K562 (cell line): ENCODE data around the gene BDH1. TPM values are rescaled to one million over a fixed set of nuclear protein-coding genes. Genes with fewer than 3 reads are reported as not detected.

Experiments used
- ATAC-seq: fragments of 200-7000 bp; cut with Tn5 transposase; 3 replicates; pipeline ENCODE4 v1.9.1; 2020; ENCODE audit warnings: moderate library complexity
- BruUV-seq: library from RNA; stranded (reverse); fragments of 400-500 nt; replicated peaks from 2 replicates; lab custom pipeline; 2021; lab: Mats Ljungman, UMichigan
- CTCF ChIA-PET: fragments of 300-600 bp; formaldehyde crosslinking; extraction: SDS; loops from one replicate; lab custom pipeline; 2021; ENCODE audit warnings: low intra/inter-chr PET ratio; lab: Yijun Ruan, JAX
- POLR2A ChIA-PET: fragments of 300-600, 350-650 bp; sonication (Branson Sonifier 250); formaldehyde crosslinking; extraction: SDS; loops from one replicate; lab custom pipeline; 2021; ENCODE audit warnings: antibody characterized with exemption, inconsistent platforms; lab: Yijun Ruan, JAX
- DNase-seq, 4 experiments: peaks; one replicate each; pipeline versions ENCODE4 v3.0.0 to v3.0.0-alpha.2; 2011 to 2018; ENCODE audit warnings: low spot score in 3 of 4, mixed read lengths in 3 of 4; ENCODE audit errors: extremely low read depth in 1 of 4
- FAIRE-seq: peaks from 2 replicates; lab custom pipeline; 2011; peaks lifted over from hg19 to GRCh38; lab: Jason Lieb, UNC
- H2AFZ ChIP-seq: 2 replicates; pipeline ENCODE4 v1.6.0; 2011; ENCODE audit warnings: low read depth, low read length, control low read depth, inconsistent platforms
- H3K27ac ChIP-seq: fragments of 200-600 bp; 3 replicates; pipeline ENCODE4 v1.8.0; 2011; ENCODE audit warnings: low read depth, mild to moderate bottlenecking, control low read depth, inconsistent platforms, low read length, moderate library complexity, mixed read lengths; ENCODE audit errors: extremely low read depth
- H3K27me3 ChIP-seq, 2 experiments: fragments of 300-600 bp in 1 of 2; 2 replicates in 1 of 2; 3 replicates in 1 of 2; pipeline versions ENCODE4 v1.6.0 to v1.8.0; 2011; ENCODE audit warnings: inconsistent platforms in 2 of 2, low read length in 2 of 2, mild to moderate bottlenecking in 1 of 2, mixed read lengths in 1 of 2, moderate library complexity in 1 of 2; ENCODE audit not compliant: control insufficient read depth in 2 of 2, insufficient read depth in 2 of 2
- H3K36me3 ChIP-seq: fragments of 300-600 bp; 3 replicates; pipeline ENCODE4 v1.8.0; 2011; ENCODE audit warnings: mild to moderate bottlenecking, low read length, inconsistent platforms; ENCODE audit not compliant: control insufficient read depth, insufficient read depth
- H3K4me1 ChIP-seq, 2 experiments: fragments of 200-600 bp in 1 of 2; replicated peaks in 1 of 2; 2 replicates in 1 of 2; 3 replicates in 1 of 2; pipeline versions ENCODE4 v1.5.1 to v1.8.0; 2011; ENCODE audit warnings: inconsistent platforms in 2 of 2, low read length in 2 of 2, mild to moderate bottlenecking in 1 of 2, mixed read lengths in 1 of 2, moderate library complexity in 1 of 2; ENCODE audit not compliant: control insufficient read depth in 2 of 2, insufficient read depth in 2 of 2
- H3K4me2 ChIP-seq: 2 replicates; pipeline ENCODE4 v1.6.1; 2011; ENCODE audit warnings: low read length, control low read depth, inconsistent platforms, mixed read lengths; ENCODE audit not compliant: insufficient read depth
- H3K4me3 ChIP-seq: fragments of 200-600 bp; sonication (generic), shearing (Covaris generic); 2 replicates; pipeline ENCODE4 v1.5.1; 2016; ENCODE audit warnings: control low read depth, inconsistent platforms
- H3K79me2 ChIP-seq: fragments of 200-600 bp; 3 replicates; pipeline ENCODE4 v1.8.0; 2011; ENCODE audit warnings: low read length, inconsistent platforms; ENCODE audit not compliant: control insufficient read depth, insufficient read depth
- H3K9ac ChIP-seq, 2 experiments: 2 replicates each; pipeline versions ENCODE4 v1.6.0 to v1.6.1; 2011; ENCODE audit warnings: low read depth in 2 of 2, low read length in 2 of 2, control low read depth in 1 of 2, inconsistent platforms in 1 of 2, mild to moderate bottlenecking in 1 of 2, mixed read lengths in 1 of 2; ENCODE audit not compliant: insufficient read depth in 1 of 2
- H3K9me1 ChIP-seq: one replicate; pipeline ENCODE4 v1.6.0; 2011; ENCODE audit warnings: inconsistent platforms, mild to moderate bottlenecking, low read length, moderate library complexity; ENCODE audit not compliant: control insufficient read depth, insufficient read depth
- H3K9me3 ChIP-seq: replicated peaks from 2 replicates; pipeline ENCODE4 v1.5.1; 2011; ENCODE audit warnings: low read depth, low read length, inconsistent platforms; ENCODE audit not compliant: control insufficient read depth, insufficient read depth
- H4K20me1 ChIP-seq: replicated peaks from 2 replicates; pipeline ENCODE4 v1.6.1; 2011; ENCODE audit warnings: low read length, inconsistent platforms, mixed read lengths; ENCODE audit not compliant: control insufficient read depth, insufficient read depth
- CREBBP ChIP-seq: IDR thresholded peaks from one replicate; pipeline ENCODE4 v1.6.1; 2012; ENCODE audit warnings: low read depth, mild to moderate bottlenecking, control low read depth, inconsistent platforms, low read length
- HNRNPL ChIP-seq: fragments of 200-400 bp; formaldehyde crosslinking; IDR thresholded peaks from 2 replicates; pipeline ENCODE4 v1.6.1; 2017; ENCODE audit warnings: low read depth, mild to moderate bottlenecking, low read length
- HSF4 ChIP-seq: fragments of 250-450 bp; sonication (Bioruptor Pico); IDR thresholded peaks from 2 replicates; pipeline ENCODE4 v2.1.2; 2022; ENCODE audit warnings: mild to moderate bottlenecking, moderate library complexity, borderline replicate concordance
- MAX ChIP-seq: sonication (generic); formaldehyde crosslinking; IDR thresholded peaks from 2 replicates; pipeline ENCODE4 v1.9.0; 2022; ENCODE audit warnings: mild to moderate bottlenecking, missing genetic modification reagents
- MTF1 ChIP-seq: fragments of 250-450 bp; sonication (Bioruptor Pico); IDR thresholded peaks from 2 replicates; pipeline ENCODE4 v1.9.0; 2021; ENCODE audit warnings: moderate library complexity, mild to moderate bottlenecking, inconsistent platforms, borderline replicate concordance
- NFE2L1 ChIP-seq: fragments of 450-650 bp; IDR thresholded peaks from 2 replicates; pipeline ENCODE4 v1.6.1; 2016; ENCODE audit warnings: missing genetic modification characterization, low read depth, mild to moderate bottlenecking, missing compliant biosample characterization, moderate library complexity, borderline replicate concordance
- PRMT5 ChIP-seq: sonication (generic); formaldehyde crosslinking; IDR thresholded peaks from 2 replicates; pipeline ENCODE4 v1.5.0; 2020; ENCODE audit warnings: missing genetic modification reagents
- ZNF23 ChIP-seq: fragments of 250-450 bp; sonication (Bioruptor Pico); IDR thresholded peaks from 2 replicates; pipeline ENCODE4 v1.4.0; 2020; ENCODE audit warnings: mild to moderate bottlenecking
- WGBS: fragments of 100-300 bp; shearing (Covaris generic); methylation state at CpG from one replicate; pipeline ENCODE4 v1.1.6; 2016; ENCODE audit warnings: low coverage, mixed read lengths; ENCODE audit not compliant: insufficient coverage; ENCODE audit errors: missing lambda C conversion rate; 5-methylcytosine and 5-hydroxymethylcytosine counted together
- in situ Hi-C: fragments of 300-500 bp; cut with MboI; formaldehyde crosslinking; loops from 4 replicates; pipeline ENCODE4 v1.15.0; 2018; ENCODE audit warnings: inconsistent platforms, mixed read lengths
- intact Hi-C: fragments of 100-400 bp; cut with micrococcal nuclease; formaldehyde crosslinking; loops from 2 replicates; pipeline ENCODE4 v1.14.2; 2022
- polyA plus RNA-seq, 8 experiments: library from polyadenylated mRNA; depleted of rRNA in 4 of 8; stranded (reverse) in 5 of 8; unstranded in 3 of 8; fragments of >200 nt; fragmentation: Nextera tagmentation in 2 of 8; fragmentation: Illumina TruSeq in 1 of 8; extraction: Ambion mirVana in 2 of 8; extraction: Trizol in 1 of 8; gene quantifications; 2 replicates each; pipeline versions ENCODE4 v1.2.1 to v1.2.3, GENCODE V29; 2011 to 2014; ENCODE audit warnings: inconsistent platforms in 1 of 8, missing spikeins in 1 of 8
- total RNA-seq, 7 experiments: library from RNA; depleted of rRNA in 6 of 7; stranded (reverse); fragments of >200 nt in 6 of 7; fragmentation: Illumina TruSeq in 2 of 7; extraction: Trizol in 2 of 7; gene quantifications; 2 replicates each; pipeline versions ENCODE4 v1.2.1 to v1.2.3, GENCODE V29; 2011 to 2021; ENCODE audit warnings: low replicate concordance in 1 of 7
- TF ChIP-seq, protein P1 (sequence below): fragments of 250-450 bp; sonication (Bioruptor Pico); IDR thresholded peaks from 2 replicates; pipeline ENCODE4 v1.8.0; 2021; ENCODE audit warnings: borderline replicate concordance, mild to moderate bottlenecking, moderate library complexity; ENCODE audit not compliant: poor library complexity, severe bottlenecking

Gene BDH1
- total and polyA plus RNA-seq, 9 of the 15 experiments (the other 6 are each of a cell fraction or from before 2014, with no cell fraction given) = 0.07 to 0.89 (median 0.12) TPM; not detected in 3

DNA sequence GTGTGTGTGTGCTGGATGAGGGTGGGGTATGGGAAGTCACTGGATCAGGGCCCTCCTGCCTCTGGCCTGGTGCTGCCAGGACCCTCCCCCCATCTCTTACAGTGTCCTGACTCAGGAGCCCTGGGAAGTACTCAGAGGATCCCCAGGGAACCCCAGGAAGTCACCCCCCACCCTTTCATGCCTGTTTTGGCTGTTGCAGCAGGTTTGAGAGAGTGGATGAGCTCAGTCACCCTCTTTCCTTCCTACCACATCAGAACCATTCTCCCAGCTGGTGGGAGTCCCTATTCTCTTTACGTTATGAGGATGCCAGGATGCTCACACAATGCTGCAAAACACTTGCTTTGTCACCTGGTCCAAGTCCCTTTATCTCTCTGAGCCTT lies 59.0 kb downstream of the BDH1 start:
- no TSS peak for BruUV-seq
- no peak for ATAC-seq

More for the DNA sequence above, 59.0 kb downstream of the BDH1 start:
- no peak for TF ChIP-seq ZNF23 (CRISPR knock-in tag)
- TF ChIP-seq HSF4 (CRISPR knock-in tag) = no peak
- no peak for TF ChIP-seq MAX
- TF ChIP-seq HNRNPL = no peak
- no peak for TF ChIP-seq NFE2L1 (tag)
- no peak for TF ChIP-seq PRMT5 (CRISPR knock-in tag)
- TF ChIP-seq, protein P1, sequence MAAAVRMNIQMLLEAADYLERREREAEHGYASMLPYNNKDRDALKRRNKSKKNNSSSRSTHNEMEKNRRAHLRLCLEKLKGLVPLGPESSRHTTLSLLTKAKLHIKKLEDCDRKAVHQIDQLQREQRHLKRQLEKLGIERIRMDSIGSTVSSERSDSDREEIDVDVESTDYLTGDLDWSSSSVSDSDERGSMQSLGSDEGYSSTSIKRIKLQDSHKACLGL = no peak
- no peak for TF ChIP-seq MTF1 (CRISPR knock-in tag)
- TF ChIP-seq CREBBP = no peak
- POLR2A ChIA-PET = no interaction called here
- H3K4me3 ChIP-seq = no peak overlapping the region
- whole genome bisulfite sequencing = 25% methylated on average over 1 of the region's 1 CpG
- no peak overlapping the region for H3K27ac ChIP-seq
- peaks cover 9 to 55% of the 10 kb centered on the region in 2 experiments; a peak in 4 of 5 replicates for H3K27me3 ChIP-seq
- H3K4me1 ChIP-seq = peaks cover 6 to 10% of the 10 kb centered on the region in 2 experiments; a peak in 4 of 5 replicates
- FAIRE-seq (no peak), DNase-seq (no peak)
- intact Hi-C loops (no loop called here), in situ Hi-C loops (no loop called here)
- H4K20me1 ChIP-seq = no peaks in the 10 kb centered on the region
- no peaks in the 10 kb centered on the region for H3K36me3 ChIP-seq
- H3K9ac ChIP-seq = no peak overlapping the region
- no peak overlapping the region for H2AFZ ChIP-seq
- H3K9me1 ChIP-seq = no peaks in the 10 kb centered on the region
- H3K4me2 ChIP-seq = no peak overlapping the region
- CTCF ChIA-PET = no interaction called here
- H3K79me2 ChIP-seq = no peaks in the 10 kb centered on the region
- H3K9me3 ChIP-seq = no peaks in the 10 kb centered on the region
